HepG2 (cell line): ENCODE measurements around the gene EZH1. TPM values are rescaled to one million over a fixed set of nuclear protein-coding genes. Genes with fewer than 3 reads are reported as not detected.
A peak's percentile ranks its signal among the peaks of the same experiment; 100 is the strongest.

Experiments
- HES4 ChIP-seq: sonication (generic); formaldehyde crosslinking; IDR thresholded peaks from 2 replicates; pipeline ENCODE4 v1.9.0; 2021; ENCODE audit warnings: mild to moderate bottlenecking, missing genetic modification reagents, borderline replicate concordance
- MEIS1 ChIP-seq: sonication (generic); formaldehyde crosslinking; IDR thresholded peaks from 2 replicates; pipeline ENCODE4 v1.9.0; 2021; ENCODE audit warnings: mild to moderate bottlenecking, missing genetic modification reagents, moderate library complexity, borderline replicate concordance
- ZNF205 ChIP-seq: IDR thresholded peaks from 2 replicates; pipeline ENCODE4 v1.6.1; 2018; ENCODE audit warnings: missing biosample characterization, missing genetic modification reagents
- ZNF501 ChIP-seq: sonication (generic); formaldehyde crosslinking; IDR thresholded peaks from 2 replicates; pipeline ENCODE4 v1.5.1; 2020; ENCODE audit warnings: mild to moderate bottlenecking, moderate library complexity, missing genetic modification reagents
- ZNF570 ChIP-seq: sonication (generic); formaldehyde crosslinking; IDR thresholded peaks from 2 replicates; pipeline ENCODE4 v1.4.0; 2020; ENCODE audit warnings: mild to moderate bottlenecking, missing genetic modification reagents, borderline replicate concordance
- polyA plus RNA-seq, 8 experiments: library from polyadenylated mRNA; depleted of rRNA in 3 of 8; stranded (reverse) in 7 of 8; unstranded in 1 of 8; fragments of >200 nt; fragmentation: Illumina TruSeq in 4 of 8; extraction: Trizol in 4 of 8; gene quantifications; 2 replicates each; pipeline versions ENCODE4 v1.2.1 to v1.2.3, GENCODE V29; 2011 to 2016; ENCODE audit warnings: low read depth in 4 of 8, missing spikeins in 1 of 8, mixed read lengths in 1 of 8; ENCODE audit not compliant: insufficient read depth in 1 of 8
- total RNA-seq, 5 experiments: library from RNA; depleted of rRNA; stranded (reverse); fragments of >200 nt; fragmentation: Illumina TruSeq; extraction: Trizol; gene quantifications; 2 replicates each; pipeline ENCODE4 v1.2.3, GENCODE V29; 2016; ENCODE audit warnings: low read depth in 1 of 5
- TF ChIP-seq, protein P1 (sequence below): sonication (generic); formaldehyde crosslinking; conservative IDR thresholded peaks from 2 replicates; pipeline ENCODE4 v1.5.0; 2020; ENCODE audit warnings: missing genetic modification reagents
- TF ChIP-seq, protein P2 (sequence below): sonication (generic); formaldehyde crosslinking; conservative IDR thresholded peaks from 2 replicates; pipeline ENCODE4 v1.8.0; 2022; ENCODE audit warnings: low read depth, missing genetic modification reagents
- TF ChIP-seq, protein P3 (sequence below): sonication (generic); formaldehyde crosslinking; IDR thresholded peaks from 2 replicates; pipeline ENCODE4 v1.5.0; 2020; ENCODE audit warnings: mild to moderate bottlenecking, missing genetic modification reagents, borderline replicate concordance
- TF ChIP-seq, protein P4 (sequence below): IDR thresholded peaks from 2 replicates; pipeline ENCODE4 v1.6.1; 2012; ENCODE audit warnings: inconsistent platforms

The EZH1 gene
- total and polyA plus RNA-seq, 2 of the 13 experiments (the other 11 are each of a cell fraction or from before 2014, with no cell fraction given) = 11.6 to 24.0 TPM

DNA sequence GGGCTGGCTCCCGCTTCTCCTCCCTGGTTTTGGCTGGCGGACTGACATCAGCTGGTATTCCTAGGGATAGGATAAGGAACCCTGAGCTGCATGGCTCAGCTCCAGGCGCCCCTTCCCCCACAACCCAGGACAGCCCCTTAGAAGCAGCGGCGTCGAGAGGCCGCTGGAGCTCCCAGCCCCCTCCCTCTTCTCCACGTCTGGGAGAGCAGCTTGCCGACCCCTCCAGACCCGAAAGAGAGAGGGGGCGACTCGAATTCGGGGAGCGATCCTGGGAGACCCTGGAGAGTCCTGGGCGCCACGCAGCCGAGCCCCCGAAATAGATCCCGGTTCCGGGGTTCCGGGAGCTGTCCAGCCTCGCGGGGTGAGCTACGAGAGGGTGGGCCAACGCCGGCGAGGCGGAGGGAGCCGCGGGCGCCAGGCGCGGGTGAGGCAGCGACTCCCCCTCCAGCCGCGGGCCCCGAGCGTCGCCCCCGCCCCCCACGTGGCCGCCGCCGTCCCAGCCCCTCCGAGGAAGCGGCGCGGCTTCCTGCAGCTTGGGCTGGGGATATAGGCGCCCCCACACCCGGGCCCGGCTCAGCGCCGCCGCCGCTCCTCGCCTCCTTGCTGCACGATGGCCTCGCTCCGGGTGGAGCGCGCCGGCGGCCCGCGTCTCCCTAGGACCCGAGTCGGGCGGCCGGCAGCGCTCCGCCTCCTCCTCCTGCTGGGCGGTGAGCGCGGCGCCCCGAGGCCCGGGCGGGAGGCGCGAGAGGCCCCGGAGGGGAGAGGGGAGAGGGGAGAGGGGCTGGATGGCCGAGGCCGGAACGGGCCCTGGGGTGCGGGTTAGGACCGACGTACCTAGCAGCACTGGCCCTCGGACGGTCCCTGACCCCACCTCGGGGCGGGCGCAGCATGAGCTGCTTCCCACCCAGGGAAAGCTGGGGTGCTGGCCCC, 16.1 kb upstream of the EZH1 start, which contains the start of gene RAMP2 (continued):
- TF ChIP-seq ZNF205 (CRISPR knock-in tag) (no peak), HES4 (peak; percentile 90), MEIS1 (CRISPR knock-in tag) (no peak), ZNF570 (CRISPR knock-in tag) (0 out of 2 replicates have a peak, but pooled peaks have one; percentile 7), ZNF501 (CRISPR knock-in tag) (no peak)
- TF ChIP-seq, protein P1, sequence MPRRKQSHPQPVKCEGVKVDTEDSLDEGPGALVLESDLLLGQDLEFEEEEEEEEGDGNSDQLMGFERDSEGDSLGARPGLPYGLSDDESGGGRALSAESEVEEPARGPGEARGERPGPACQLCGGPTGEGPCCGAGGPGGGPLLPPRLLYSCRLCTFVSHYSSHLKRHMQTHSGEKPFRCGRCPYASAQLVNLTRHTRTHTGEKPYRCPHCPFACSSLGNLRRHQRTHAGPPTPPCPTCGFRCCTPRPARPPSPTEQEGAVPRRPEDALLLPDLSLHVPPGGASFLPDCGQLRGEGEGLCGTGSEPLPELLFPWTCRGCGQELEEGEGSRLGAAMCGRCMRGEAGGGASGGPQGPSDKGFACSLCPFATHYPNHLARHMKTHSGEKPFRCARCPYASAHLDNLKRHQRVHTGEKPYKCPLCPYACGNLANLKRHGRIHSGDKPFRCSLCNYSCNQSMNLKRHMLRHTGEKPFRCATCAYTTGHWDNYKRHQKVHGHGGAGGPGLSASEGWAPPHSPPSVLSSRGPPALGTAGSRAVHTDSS = no peak
- TF ChIP-seq, protein P2, sequence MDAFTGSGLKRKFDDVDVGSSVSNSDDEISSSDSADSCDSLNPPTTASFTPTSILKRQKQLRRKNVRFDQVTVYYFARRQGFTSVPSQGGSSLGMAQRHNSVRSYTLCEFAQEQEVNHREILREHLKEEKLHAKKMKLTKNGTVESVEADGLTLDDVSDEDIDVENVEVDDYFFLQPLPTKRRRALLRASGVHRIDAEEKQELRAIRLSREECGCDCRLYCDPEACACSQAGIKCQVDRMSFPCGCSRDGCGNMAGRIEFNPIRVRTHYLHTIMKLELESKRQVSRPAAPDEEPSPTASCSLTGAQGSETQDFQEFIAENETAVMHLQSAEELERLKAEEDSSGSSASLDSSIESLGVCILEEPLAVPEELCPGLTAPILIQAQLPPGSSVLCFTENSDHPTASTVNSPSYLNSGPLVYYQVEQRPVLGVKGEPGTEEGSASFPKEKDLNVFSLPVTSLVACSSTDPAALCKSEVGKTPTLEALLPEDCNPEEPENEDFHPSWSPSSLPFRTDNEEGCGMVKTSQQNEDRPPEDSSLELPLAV (CRISPR knock-in tag) = no peak
- TF ChIP-seq, protein P3, sequence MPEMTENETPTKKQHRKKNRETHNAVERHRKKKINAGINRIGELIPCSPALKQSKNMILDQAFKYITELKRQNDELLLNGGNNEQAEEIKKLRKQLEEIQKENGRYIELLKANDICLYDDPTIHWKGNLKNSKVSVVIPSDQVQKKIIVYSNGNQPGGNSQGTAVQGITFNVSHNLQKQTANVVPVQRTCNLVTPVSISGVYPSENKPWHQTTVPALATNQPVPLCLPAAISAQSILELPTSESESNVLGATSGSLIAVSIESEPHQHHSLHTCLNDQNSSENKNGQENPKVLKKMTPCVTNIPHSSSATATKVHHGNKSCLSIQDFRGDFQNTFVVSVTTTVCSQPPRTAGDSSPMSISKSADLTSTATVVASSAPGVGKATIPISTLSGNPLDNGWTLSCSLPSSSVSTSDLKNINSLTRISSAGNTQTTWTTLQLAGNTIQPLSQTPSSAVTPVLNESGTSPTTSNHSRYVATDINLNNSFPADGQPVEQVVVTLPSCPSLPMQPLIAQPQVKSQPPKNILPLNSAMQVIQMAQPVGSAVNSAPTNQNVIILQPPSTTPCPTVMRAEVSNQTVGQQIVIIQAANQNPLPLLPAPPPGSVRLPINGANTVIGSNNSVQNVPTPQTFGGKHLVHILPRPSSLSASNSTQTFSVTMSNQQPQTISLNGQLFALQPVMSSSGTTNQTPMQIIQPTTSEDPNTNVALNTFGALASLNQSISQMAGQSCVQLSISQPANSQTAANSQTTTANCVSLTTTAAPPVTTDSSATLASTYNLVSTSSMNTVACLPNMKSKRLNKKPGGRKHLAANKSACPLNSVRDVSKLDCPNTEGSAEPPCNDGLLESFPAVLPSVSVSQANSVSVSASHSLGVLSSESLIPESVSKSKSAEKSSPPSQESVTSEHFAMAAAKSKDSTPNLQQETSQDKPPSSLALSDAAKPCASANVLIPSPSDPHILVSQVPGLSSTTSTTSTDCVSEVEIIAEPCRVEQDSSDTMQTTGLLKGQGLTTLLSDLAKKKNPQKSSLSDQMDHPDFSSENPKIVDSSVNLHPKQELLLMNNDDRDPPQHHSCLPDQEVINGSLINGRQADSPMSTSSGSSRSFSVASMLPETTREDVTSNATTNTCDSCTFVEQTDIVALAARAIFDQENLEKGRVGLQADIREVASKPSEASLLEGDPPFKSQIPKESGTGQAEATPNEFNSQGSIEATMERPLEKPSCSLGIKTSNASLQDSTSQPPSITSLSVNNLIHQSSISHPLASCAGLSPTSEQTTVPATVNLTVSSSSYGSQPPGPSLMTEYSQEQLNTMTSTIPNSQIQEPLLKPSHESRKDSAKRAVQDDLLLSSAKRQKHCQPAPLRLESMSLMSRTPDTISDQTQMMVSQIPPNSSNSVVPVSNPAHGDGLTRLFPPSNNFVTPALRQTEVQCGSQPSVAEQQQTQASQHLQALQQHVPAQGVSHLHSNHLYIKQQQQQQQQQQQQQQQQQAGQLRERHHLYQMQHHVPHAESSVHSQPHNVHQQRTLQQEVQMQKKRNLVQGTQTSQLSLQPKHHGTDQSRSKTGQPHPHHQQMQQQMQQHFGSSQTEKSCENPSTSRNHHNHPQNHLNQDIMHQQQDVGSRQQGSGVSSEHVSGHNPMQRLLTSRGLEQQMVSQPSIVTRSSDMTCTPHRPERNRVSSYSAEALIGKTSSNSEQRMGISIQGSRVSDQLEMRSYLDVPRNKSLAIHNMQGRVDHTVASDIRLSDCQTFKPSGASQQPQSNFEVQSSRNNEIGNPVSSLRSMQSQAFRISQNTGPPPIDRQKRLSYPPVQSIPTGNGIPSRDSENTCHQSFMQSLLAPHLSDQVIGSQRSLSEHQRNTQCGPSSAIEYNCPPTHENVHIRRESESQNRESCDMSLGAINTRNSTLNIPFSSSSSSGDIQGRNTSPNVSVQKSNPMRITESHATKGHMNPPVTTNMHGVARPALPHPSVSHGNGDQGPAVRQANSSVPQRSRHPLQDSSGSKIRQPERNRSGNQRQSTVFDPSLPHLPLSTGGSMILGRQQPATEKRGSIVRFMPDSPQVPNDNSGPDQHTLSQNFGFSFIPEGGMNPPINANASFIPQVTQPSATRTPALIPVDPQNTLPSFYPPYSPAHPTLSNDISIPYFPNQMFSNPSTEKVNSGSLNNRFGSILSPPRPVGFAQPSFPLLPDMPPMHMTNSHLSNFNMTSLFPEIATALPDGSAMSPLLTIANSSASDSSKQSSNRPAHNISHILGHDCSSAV = no peak
- TF ChIP-seq, protein P4, sequence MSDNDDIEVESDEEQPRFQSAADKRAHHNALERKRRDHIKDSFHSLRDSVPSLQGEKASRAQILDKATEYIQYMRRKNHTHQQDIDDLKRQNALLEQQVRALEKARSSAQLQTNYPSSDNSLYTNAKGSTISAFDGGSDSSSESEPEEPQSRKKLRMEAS = peak; percentile 85
